GM06990 (cell line): ENCODE measurements around the gene AGXT.

ENCODE experiments used
- DNase-seq: peaks from one replicate; pipeline ENCODE4 v3.0.0-alpha.2; 2011; ENCODE audit not compliant: insufficient read length; ENCODE audit errors: extremely low read depth
- H3K27me3 ChIP-seq: replicated peaks from 2 replicates; pipeline ENCODE4 v1.6.0; 2011; ENCODE audit warnings: low read length; ENCODE audit not compliant: control insufficient read depth, insufficient read depth
- H3K36me3 ChIP-seq: 2 replicates; pipeline ENCODE4 v1.5.1; 2011; ENCODE audit warnings: low read length; ENCODE audit not compliant: control insufficient read depth, insufficient read depth
- H3K4me3 ChIP-seq: replicated peaks from 2 replicates; pipeline ENCODE4 v1.5.1; 2011; ENCODE audit warnings: low read depth, mild to moderate bottlenecking, control low read depth, low read length
- CTCF ChIP-seq: IDR thresholded peaks from 2 replicates; pipeline ENCODE4 v1.5.1; 2011; ENCODE audit warnings: low read length, control low read depth, mild to moderate bottlenecking, inconsistent platforms; ENCODE audit not compliant: insufficient read depth, poor library complexity, severe bottlenecking

Gene AGXT

GRCh38 chr2:240929364-240930095 lies 60.9 kb downstream of the AGXT start:
- TF ChIP-seq CTCF, result no peak
- H3K4me3 ChIP-seq, result no peak overlapping the region
- no peaks in the 10 kb centered on the region; the same call in 1 of the 2 replicates for H3K27me3 ChIP-seq
- no peak for DNase-seq
- no peaks in the 10 kb centered on the region for H3K36me3 ChIP-seq
